HepG2 (cell line): ENCODE measurements around the gene CDC42BPG. TPM values are rescaled to one million over a fixed set of nuclear protein-coding genes. Genes with fewer than 3 reads are reported as not detected.

Source experiments
- AKAP8 ChIP-seq: sonication (generic); formaldehyde crosslinking; IDR thresholded peaks from 2 replicates; pipeline ENCODE4 v1.5.1; 2020; ENCODE audit warnings: mild to moderate bottlenecking, missing genetic modification reagents
- CC2D1A ChIP-seq: sonication (generic); formaldehyde crosslinking; IDR thresholded peaks from 2 replicates; pipeline ENCODE4 v1.8.1; 2023; ENCODE audit warnings: mild to moderate bottlenecking, missing genetic modification reagents
- ELF4 ChIP-seq: sonication (generic); formaldehyde crosslinking; IDR thresholded peaks from 2 replicates; pipeline ENCODE4 v1.5.0; 2020; ENCODE audit warnings: missing genetic modification reagents, mild to moderate bottlenecking, moderate library complexity, borderline replicate concordance
- ETV6 ChIP-seq: sonication (generic); formaldehyde crosslinking; conservative IDR thresholded peaks from 2 replicates; pipeline ENCODE4 v1.4.0; 2020; ENCODE audit warnings: missing genetic modification reagents
- HOXA3 ChIP-seq: sonication (generic); formaldehyde crosslinking; IDR thresholded peaks from 2 replicates; pipeline ENCODE4 v1.5.0; 2020; ENCODE audit warnings: missing genetic modification reagents
- MEF2D ChIP-seq: sonication (generic); formaldehyde crosslinking; IDR thresholded peaks from 2 replicates; pipeline ENCODE4 v1.5.1; 2020; ENCODE audit warnings: mild to moderate bottlenecking, missing genetic modification reagents
- MEIS2 ChIP-seq: sonication (generic); formaldehyde crosslinking; IDR thresholded peaks from 2 replicates; pipeline ENCODE4 v1.9.0; 2021; ENCODE audit warnings: mild to moderate bottlenecking, missing genetic modification reagents
- MIXL1 ChIP-seq: IDR thresholded peaks from 2 replicates; pipeline ENCODE4 v1.6.1; 2016
- NR1H2 ChIP-seq: sonication (generic); formaldehyde crosslinking; IDR thresholded peaks from 2 replicates; pipeline ENCODE4 v1.8.1; 2022; ENCODE audit warnings: low read depth, missing genetic modification reagents, borderline replicate concordance
- NR2F6 ChIP-seq, 2 experiments: IDR thresholded peaks; 2 replicates each; pipeline ENCODE4 v1.6.1; 2016; ENCODE audit warnings: antibody characterized with exemption in 1 of 2, mild to moderate bottlenecking in 1 of 2
- POLR2G ChIP-seq: fragments of 200-400 bp; formaldehyde crosslinking; IDR thresholded peaks from 2 replicates; pipeline ENCODE4 v1.6.1; 2018; ENCODE audit warnings: mild to moderate bottlenecking, low read depth, low read length, moderate library complexity
- PRPF4 ChIP-seq: fragments of 200-400 bp; formaldehyde crosslinking; IDR thresholded peaks from 2 replicates; pipeline ENCODE4 v1.6.1; 2016; ENCODE audit warnings: low read length, low read depth; ENCODE audit not compliant: poor library complexity, severe bottlenecking
- RORA ChIP-seq: sonication (generic); formaldehyde crosslinking; IDR thresholded peaks from 2 replicates; pipeline ENCODE4 v1.5.0; 2020; ENCODE audit warnings: mild to moderate bottlenecking, missing genetic modification reagents, moderate library complexity
- SIN3A ChIP-seq: IDR thresholded peaks from 2 replicates; pipeline ENCODE4 v1.6.1; 2011; ENCODE audit warnings: low read depth, mild to moderate bottlenecking, control low read depth, low read length, borderline replicate concordance
- TCF7L2 ChIP-seq: IDR thresholded peaks from 2 replicates; pipeline ENCODE4 v1.6.1; 2011; ENCODE audit warnings: mild to moderate bottlenecking, low read depth, low read length, moderate library complexity
- THYN1 ChIP-seq: sonication (generic); formaldehyde crosslinking; IDR thresholded peaks from 2 replicates; pipeline ENCODE4 v1.8.1; 2023; ENCODE audit warnings: low read depth, mild to moderate bottlenecking, moderate library complexity, missing genetic modification reagents, borderline replicate concordance
- ZBTB7A ChIP-seq: sonication (generic); formaldehyde crosslinking; IDR thresholded peaks from 2 replicates; pipeline ENCODE4 v1.8.0; 2022; ENCODE audit warnings: mild to moderate bottlenecking, missing genetic modification reagents
- ZNF10 ChIP-seq: sonication (generic); formaldehyde crosslinking; IDR thresholded peaks from 2 replicates; pipeline ENCODE4 v1.4.0; 2020; ENCODE audit warnings: mild to moderate bottlenecking, low read depth, missing genetic modification reagents, borderline replicate concordance
- ZNF296 ChIP-seq: sonication (generic); formaldehyde crosslinking; conservative IDR thresholded peaks from 2 replicates; pipeline ENCODE4 v1.5.0; 2020; ENCODE audit warnings: mild to moderate bottlenecking, missing genetic modification reagents
- ZNF44 ChIP-seq: sonication (generic); formaldehyde crosslinking; IDR thresholded peaks from 2 replicates; pipeline ENCODE4 v1.5.1; 2020; ENCODE audit warnings: mild to moderate bottlenecking, missing genetic modification reagents
- ZNF441 ChIP-seq: sonication (generic); formaldehyde crosslinking; IDR thresholded peaks from 2 replicates; pipeline ENCODE4 v1.7.0; 2021; ENCODE audit warnings: missing genetic modification reagents, borderline replicate concordance
- ZNF510 ChIP-seq: sonication (generic); formaldehyde crosslinking; IDR thresholded peaks from 2 replicates; pipeline ENCODE4 v1.4.0; 2020; ENCODE audit warnings: low read depth, mild to moderate bottlenecking, missing genetic modification reagents
- ZXDC ChIP-seq: sonication (generic); formaldehyde crosslinking; IDR thresholded peaks from 2 replicates; pipeline ENCODE4 v1.5.0; 2020; ENCODE audit warnings: mild to moderate bottlenecking, missing genetic modification reagents
- polyA plus RNA-seq, 8 experiments: library from polyadenylated mRNA; depleted of rRNA in 3 of 8; stranded (reverse) in 7 of 8; unstranded in 1 of 8; fragments of >200 nt; fragmentation: Illumina TruSeq in 4 of 8; extraction: Trizol in 4 of 8; gene quantifications; 2 replicates each; pipeline versions ENCODE4 v1.2.1 to v1.2.3, GENCODE V29; 2011 to 2016; ENCODE audit warnings: low read depth in 4 of 8, missing spikeins in 1 of 8, mixed read lengths in 1 of 8; ENCODE audit not compliant: insufficient read depth in 1 of 8
- total RNA-seq, 5 experiments: library from RNA; depleted of rRNA; stranded (reverse); fragments of >200 nt; fragmentation: Illumina TruSeq; extraction: Trizol; gene quantifications; 2 replicates each; pipeline ENCODE4 v1.2.3, GENCODE V29; 2016; ENCODE audit warnings: low read depth in 1 of 5
- TF ChIP-seq, protein P1 (sequence below): sonication (generic); formaldehyde crosslinking; IDR thresholded peaks from 2 replicates; pipeline ENCODE4 v1.8.0; 2022; ENCODE audit warnings: missing genetic modification reagents, mild to moderate bottlenecking, borderline replicate concordance
- TF ChIP-seq, protein P2 (sequence below): sonication (generic); formaldehyde crosslinking; IDR thresholded peaks from 2 replicates; pipeline ENCODE4 v1.4.0; 2020; ENCODE audit warnings: mild to moderate bottlenecking, missing genetic modification reagents
- TF ChIP-seq, protein P3 (sequence below): sonication (generic); formaldehyde crosslinking; IDR thresholded peaks from 2 replicates; pipeline ENCODE4 v1.4.0; 2020; ENCODE audit warnings: missing genetic modification reagents

Gene CDC42BPG
- total and polyA plus RNA-seq, 2 of the 13 experiments (the other 11 are each of a cell fraction or from before 2014, with no cell fraction given) = 0.55 to 1.4 TPM

DNA sequence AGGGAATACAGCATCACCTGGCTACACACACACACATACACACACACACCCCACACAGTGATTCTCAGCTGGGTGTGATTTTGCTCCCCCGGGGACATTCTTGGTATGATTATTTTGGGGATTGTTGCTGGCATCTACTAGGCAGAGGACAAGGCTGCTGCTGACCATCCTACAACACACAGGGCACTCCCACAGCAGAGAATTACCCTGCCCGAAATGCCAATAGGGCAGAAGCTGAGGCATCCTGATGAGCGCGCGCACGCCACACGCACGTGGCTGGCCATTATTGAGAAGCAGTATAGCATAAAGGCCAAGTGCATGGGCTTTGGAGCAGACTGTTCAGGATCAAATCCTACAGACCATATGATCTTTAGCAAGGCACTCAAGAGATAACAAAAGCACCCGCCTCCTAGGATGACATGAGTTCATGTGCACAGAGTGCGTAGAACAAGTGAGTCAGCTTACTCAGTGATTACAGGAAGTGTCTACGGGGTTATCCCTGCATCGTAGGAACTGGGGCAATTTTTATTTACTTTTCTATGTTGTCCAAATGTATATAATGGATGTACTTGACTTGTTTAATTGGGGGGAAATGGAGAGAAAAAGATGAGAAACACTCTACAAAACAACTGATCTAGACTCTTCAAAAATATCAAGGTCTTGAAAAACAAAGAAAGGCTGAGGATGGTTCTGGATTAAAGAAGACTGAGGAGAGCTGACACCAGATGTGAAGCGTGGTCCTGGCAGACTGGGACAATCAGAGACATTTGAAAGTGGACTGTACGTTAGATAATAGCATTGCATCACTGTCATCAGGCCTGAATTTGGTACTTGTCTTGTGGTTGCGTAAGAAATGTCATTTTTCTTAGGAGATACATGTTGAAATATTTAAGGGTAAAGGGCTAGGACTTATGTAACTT lies 41.2 kb upstream of the CDC42BPG start (continued):
- TF ChIP-seq, protein P1, sequence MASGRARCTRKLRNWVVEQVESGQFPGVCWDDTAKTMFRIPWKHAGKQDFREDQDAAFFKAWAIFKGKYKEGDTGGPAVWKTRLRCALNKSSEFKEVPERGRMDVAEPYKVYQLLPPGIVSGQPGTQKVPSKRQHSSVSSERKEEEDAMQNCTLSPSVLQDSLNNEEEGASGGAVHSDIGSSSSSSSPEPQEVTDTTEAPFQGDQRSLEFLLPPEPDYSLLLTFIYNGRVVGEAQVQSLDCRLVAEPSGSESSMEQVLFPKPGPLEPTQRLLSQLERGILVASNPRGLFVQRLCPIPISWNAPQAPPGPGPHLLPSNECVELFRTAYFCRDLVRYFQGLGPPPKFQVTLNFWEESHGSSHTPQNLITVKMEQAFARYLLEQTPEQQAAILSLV (CRISPR knock-in tag) = no peak
- no peak for TF ChIP-seq ZNF296 (CRISPR knock-in tag)
- TF ChIP-seq, protein P2, sequence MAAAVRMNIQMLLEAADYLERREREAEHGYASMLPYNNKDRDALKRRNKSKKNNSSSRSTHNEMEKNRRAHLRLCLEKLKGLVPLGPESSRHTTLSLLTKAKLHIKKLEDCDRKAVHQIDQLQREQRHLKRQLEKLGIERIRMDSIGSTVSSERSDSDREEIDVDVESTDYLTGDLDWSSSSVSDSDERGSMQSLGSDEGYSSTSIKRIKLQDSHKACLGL = no peak
- no peak for TF ChIP-seq THYN1 (CRISPR knock-in tag)
- TF ChIP-seq TCF7L2 = no peak
- no peak for TF ChIP-seq AKAP8
- no peak for TF ChIP-seq SIN3A
- TF ChIP-seq ZXDC (CRISPR knock-in tag) = no peak
- no peak; the same call in 1 of the 2 replicates for TF ChIP-seq HOXA3
- TF ChIP-seq ZNF510 (CRISPR knock-in tag) = no peak
- no peak for TF ChIP-seq ZNF441
- TF ChIP-seq, protein P3, sequence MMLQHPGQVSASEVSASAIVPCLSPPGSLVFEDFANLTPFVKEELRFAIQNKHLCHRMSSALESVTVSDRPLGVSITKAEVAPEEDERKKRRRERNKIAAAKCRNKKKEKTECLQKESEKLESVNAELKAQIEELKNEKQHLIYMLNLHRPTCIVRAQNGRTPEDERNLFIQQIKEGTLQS = no peak; the same call in 1 of the 2 replicates
- TF ChIP-seq RORA (CRISPR knock-in tag) = no peak
- no peak for TF ChIP-seq ZNF10 (CRISPR knock-in tag)
- TF ChIP-seq NR1H2 = no peak
- no peak for TF ChIP-seq ELF4 (CRISPR knock-in tag)
- TF ChIP-seq CC2D1A (CRISPR knock-in tag) = no peak
- TF ChIP-seq MIXL1 (CRISPR knock-in tag) = 0 out of 2 replicates have a peak, but pooled peaks have one; percentile 24
- TF ChIP-seq ETV6 (CRISPR knock-in tag) = no peak
- TF ChIP-seq NR2F6 (IDR thresholded peaks at IDR 0.05) = peak; percentile 28; the same call in 1 of the 2 replicates
- 0 out of 2 replicates have a peak, but pooled peaks have one; percentile 8 for TF ChIP-seq NR2F6 (CRISPR knock-in tag; IDR thresholded peaks at IDR 0.05)
- no peak for TF ChIP-seq MEF2D (CRISPR knock-in tag)
- TF ChIP-seq POLR2G = 0 out of 2 replicates have a peak, but pooled peaks have one; percentile 34
- TF ChIP-seq ZNF44 (CRISPR knock-in tag) = no peak
- TF ChIP-seq PRPF4 = no peak
- no peak for TF ChIP-seq ZBTB7A (CRISPR knock-in tag)
- peak; percentile 25; the same call in 1 of the 2 replicates for TF ChIP-seq MEIS2 (CRISPR knock-in tag)
